ENCODE measurements around the gene TMEM35B. TPM values are rescaled to one million over a fixed set of nuclear protein-coding genes. Genes with fewer than 3 reads are reported as not detected.

The TMEM35B gene
- total RNA-seq, 1 donor from 2014 or later = 22.8 TPM

DNA sequence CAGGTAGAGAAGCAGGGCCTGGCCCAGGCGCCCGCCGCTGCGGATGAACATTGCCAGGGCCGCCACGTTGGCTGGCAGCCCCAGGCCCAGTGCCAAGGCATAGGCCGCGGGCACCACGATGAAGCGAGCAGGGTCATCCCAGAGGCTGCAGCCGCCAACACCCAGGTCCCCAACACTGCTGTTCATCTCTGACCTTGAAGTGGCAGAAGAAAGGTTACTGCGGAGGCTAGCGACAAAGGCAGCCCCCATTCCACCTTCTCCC, 8.0 kb downstream of the TMEM35B start:
- Mint-ChIP-seq H3K4me3 (ENCODE audit: unreplicated experiment) (no peak overlapping the region), H3K27me3 (ENCODE audit: unreplicated experiment) (peaks cover 3% of the 10 kb centered on the region), H3K27ac (ENCODE audit: unreplicated experiment) (no peak overlapping the region), H3K9me3 (ENCODE audit: unreplicated experiment) (no peaks in the 10 kb centered on the region), H3K36me3 (ENCODE audit: unreplicated experiment) (peaks cover 8% of the 10 kb centered on the region), H3K4me1 (ENCODE audit: unreplicated experiment) (no peaks in the 10 kb centered on the region)
- no peak for TF ChIP-seq CTCF (IDR thresholded peaks at IDR 0.05)
- no peak for DNase-seq (ENCODE audit: extremely low spot score, unreplicated experiment)

GRCh38 chr1:34976384-34977209, 8.6 kb downstream of the TMEM35B start:
- no peaks in the 10 kb centered on the region for H3K4me1 Mint-ChIP-seq (ENCODE audit: unreplicated experiment)
- TF ChIP-seq CTCF (IDR thresholded peaks at IDR 0.05) = no peak
- DNase-seq (ENCODE audit: extremely low spot score, unreplicated experiment) = no peak
- no peak overlapping the region for H3K4me3 Mint-ChIP-seq (ENCODE audit: unreplicated experiment)
- H3K27ac Mint-ChIP-seq (ENCODE audit: unreplicated experiment) = no peak overlapping the region
- H3K36me3 Mint-ChIP-seq (ENCODE audit: unreplicated experiment) = peaks cover 8% of the 10 kb centered on the region
- peaks cover 6% of the 10 kb centered on the region for H3K27me3 Mint-ChIP-seq (ENCODE audit: unreplicated experiment)
- no peaks in the 10 kb centered on the region for H3K9me3 Mint-ChIP-seq (ENCODE audit: unreplicated experiment)

- H3K4me1 Mint-ChIP-seq (ENCODE audit: unreplicated experiment) = no peaks in the 10 kb centered on the region
- TF ChIP-seq CTCF (IDR thresholded peaks at IDR 0.05) = no peak
- peaks cover 8% of the 10 kb centered on the region for H3K27me3 Mint-ChIP-seq (ENCODE audit: unreplicated experiment)
- DNase-seq (ENCODE audit: extremely low spot score, unreplicated experiment) = no peak
- no peak overlapping the region for H3K27ac Mint-ChIP-seq (ENCODE audit: unreplicated experiment)
- H3K4me3 Mint-ChIP-seq (ENCODE audit: unreplicated experiment) = no peak overlapping the region
- no peaks in the 10 kb centered on the region for H3K9me3 Mint-ChIP-seq (ENCODE audit: unreplicated experiment)
- peaks cover 3% of the 10 kb centered on the region for H3K36me3 Mint-ChIP-seq (ENCODE audit: unreplicated experiment)
These were observed 9.4 kb downstream of the TMEM35B start for GRCh38 chr1:34975771-34976170.

DNA sequence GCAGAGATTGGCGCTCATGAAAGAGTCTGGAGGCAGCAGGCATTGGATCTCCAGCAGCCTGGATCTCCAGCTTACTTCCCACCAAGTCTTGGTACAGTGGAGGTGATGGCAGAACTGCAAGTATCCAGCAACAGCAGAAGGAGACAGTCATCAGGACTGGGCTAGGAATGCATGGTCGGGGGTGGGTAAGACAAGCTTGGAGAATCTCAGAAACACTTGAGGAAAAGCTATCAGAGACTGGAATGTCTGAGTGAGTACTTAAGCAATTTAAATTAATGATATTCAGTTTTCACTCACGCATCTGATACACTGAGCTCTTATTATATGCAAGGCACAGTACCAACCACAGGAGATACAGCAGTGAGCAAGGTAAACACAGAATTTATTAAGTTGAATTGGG, 9.8 kb downstream of the TMEM35B start:
- H3K36me3 Mint-ChIP-seq (ENCODE audit: unreplicated experiment) = peaks cover 3% of the 10 kb centered on the region
- no peaks in the 10 kb centered on the region for H3K4me1 Mint-ChIP-seq (ENCODE audit: unreplicated experiment)
- H3K9me3 Mint-ChIP-seq (ENCODE audit: unreplicated experiment) = no peaks in the 10 kb centered on the region
- H3K27me3 Mint-ChIP-seq (ENCODE audit: unreplicated experiment) = peaks cover 8% of the 10 kb centered on the region
- no peak for DNase-seq (ENCODE audit: extremely low spot score, unreplicated experiment)
- H3K4me3 Mint-ChIP-seq (ENCODE audit: unreplicated experiment) = no peak overlapping the region
- no peak for TF ChIP-seq CTCF (IDR thresholded peaks at IDR 0.05)
- no peak overlapping the region for H3K27ac Mint-ChIP-seq (ENCODE audit: unreplicated experiment)

GRCh38 chr1:34974626-34975025, 10.5 kb downstream of the TMEM35B start:
- no peak for TF ChIP-seq CTCF (IDR thresholded peaks at IDR 0.05)
- no peak overlapping the region for H3K27ac Mint-ChIP-seq (ENCODE audit: unreplicated experiment)
- H3K36me3 Mint-ChIP-seq (ENCODE audit: unreplicated experiment) = peaks cover 3% of the 10 kb centered on the region
- no peak for DNase-seq (ENCODE audit: extremely low spot score, unreplicated experiment)
- H3K27me3 Mint-ChIP-seq (ENCODE audit: unreplicated experiment) = peaks cover 8% of the 10 kb centered on the region
- no peaks in the 10 kb centered on the region for H3K9me3 Mint-ChIP-seq (ENCODE audit: unreplicated experiment)
- H3K4me3 Mint-ChIP-seq (ENCODE audit: unreplicated experiment) = no peak overlapping the region
- no peaks in the 10 kb centered on the region for H3K4me1 Mint-ChIP-seq (ENCODE audit: unreplicated experiment)
